HG03103 (cell line): ENCODE measurements around the gene RNF26.

Source experiments
- ATAC-seq: cut with Tn5 transposase; IDR thresholded peaks from one replicate; pipeline ENCODE4 v1.9.1; 2021; ENCODE audit warnings: low read depth; ENCODE audit not compliant: unreplicated experiment

The RNF26 gene

GRCh38 chr11:119315131-119316015, 19.0 kb upstream of the RNF26 start:
- no peak for ATAC-seq

GRCh38 chr11:119316016-119316728, 18.2 kb upstream of the RNF26 start:
- ATAC-seq = no peak

- ATAC-seq = no peak
Measured at GRCh38 chr11:119316729-119317591, 17.4 kb upstream of the RNF26 start, which contains the start of gene MCAM. Gene MCAM, minus strand, starts transcription at chr11:119317130. Its CDS starts 29 bp downstream, at chr11:119317101.

GRCh38 chr11:119317592-119318239, 16.6 kb upstream of the RNF26 start:
- no peak for ATAC-seq

GRCh38 chr11:119318240-119319135, 15.8 kb upstream of the RNF26 start:
- ATAC-seq = no peak

- no peak for ATAC-seq
Measured at GRCh38 chr11:119319136-119319699, 15.1 kb upstream of the RNF26 start.

GRCh38 chr11:119319700-119320239, 14.6 kb upstream of the RNF26 start:
- ATAC-seq = no peak

- ATAC-seq = no peak
Measured at GRCh38 chr11:119320240-119320775, 14.0 kb upstream of the RNF26 start.

- peak; percentile 43 for ATAC-seq
Measured at GRCh38 chr11:119320776-119321524, 13.4 kb upstream of the RNF26 start.

GRCh38 chr11:119322360-119322739, 12.0 kb upstream of the RNF26 start:
- no peak for ATAC-seq

- ATAC-seq = no peak
Measured at GRCh38 chr11:119322921-119323531, 11.3 kb upstream of the RNF26 start.

GRCh38 chr11:119323532-119324033, 10.7 kb upstream of the RNF26 start:
- ATAC-seq = no peak

- ATAC-seq = no peak
Measured at GRCh38 chr11:119324189-119324588, 10.1 kb upstream of the RNF26 start.

- no peak for ATAC-seq
Measured at GRCh38 chr11:119329320-119329719, 5.0 kb upstream of the RNF26 start.

- ATAC-seq = no peak
Measured at GRCh38 chr11:119330237-119330636, 4.1 kb upstream of the RNF26 start.

- no peak for ATAC-seq
Measured at GRCh38 chr11:119332111-119332765, 2.1 kb upstream of the RNF26 start.
